Stomach smooth muscle (tissue), 2 donors: ENCODE measurements around the gene PLSCR2.

ENCODE experiments used
- H3K27ac ChIP-seq: one replicate; pipeline ENCODE4 v1.7.0; 2013; ENCODE audit warnings: mild to moderate bottlenecking, low read length, inconsistent platforms
- H3K27me3 ChIP-seq, 2 donors: one replicate each; pipeline ENCODE4 v1.7.0; 2013; ENCODE audit warnings: low read length in 2 of 2; ENCODE audit not compliant: insufficient read depth in 2 of 2, control insufficient read depth in 1 of 2
- H3K36me3 ChIP-seq, 2 donors: one replicate each; pipeline ENCODE4 v1.7.0; 2013; ENCODE audit warnings: low read length in 2 of 2; ENCODE audit not compliant: control insufficient read depth in 2 of 2, insufficient read depth in 2 of 2
- H3K4me1 ChIP-seq: one replicate; pipeline ENCODE4 v1.7.0; 2013; ENCODE audit warnings: low read length; ENCODE audit not compliant: control insufficient read depth, insufficient read depth
- H3K4me3 ChIP-seq, 2 donors: one replicate each; pipeline ENCODE4 v1.7.0; 2013; ENCODE audit warnings: low read length in 2 of 2
- H3K9ac ChIP-seq, 2 donors: one replicate each; pipeline ENCODE4 v1.7.0; 2013; ENCODE audit warnings: low read length in 2 of 2, mild to moderate bottlenecking in 1 of 2
- H3K9me3 ChIP-seq, 2 donors: one replicate each; pipeline ENCODE4 v1.7.0; 2013; ENCODE audit warnings: low read length in 2 of 2; ENCODE audit not compliant: control insufficient read depth in 2 of 2
- donor health status: healthy.
- donor health status: Pancreatic carcinoma.

The PLSCR2 gene

DNA sequence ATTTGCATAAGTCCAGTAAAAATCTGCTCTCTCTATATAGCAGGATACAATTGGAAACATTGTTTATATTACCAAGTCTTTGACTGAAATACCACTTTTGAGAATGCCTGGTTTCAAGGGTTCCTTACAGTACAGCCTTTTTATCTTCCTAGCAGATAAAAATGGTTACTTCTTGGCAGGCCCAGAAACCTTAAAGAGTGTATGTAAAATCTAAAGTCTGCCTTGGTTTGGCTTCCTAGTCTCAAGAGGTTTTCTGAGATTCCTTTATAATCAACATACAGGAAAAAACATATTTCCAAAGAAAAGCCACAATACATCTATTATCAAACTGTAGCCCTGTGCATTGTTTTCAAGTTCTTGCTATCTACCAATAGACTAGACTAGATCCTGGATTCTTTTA is 84.6 kb downstream of the PLSCR2 start:
- Histone ChIP-seq H3K4me3 (no peak overlapping the region), H3K4me1 (no peaks in the 10 kb centered on the region), H3K9me3 (no peaks in the 10 kb centered on the region), H3K36me3 (no peaks in the 10 kb centered on the region), H3K9ac (no peak overlapping the region), H3K27ac (no peak overlapping the region), H3K27me3 (no peaks in the 10 kb centered on the region)
